Transverse colon (tissue), 4 donors: ENCODE data around the gene SELENOV.

Experiments used
- CTCF ChIP-seq, 5 experiments: fragments of 200-600 bp in 3 of 5; fragments of 450-650 bp in 2 of 5; sonication (generic) in 3 of 5; IDR thresholded peaks; 1 replicate in 2 of 5; 2 replicates in 3 of 5; pipeline ENCODE4 v1.5.1; 2016 to 2017; ENCODE audit warnings: antibody characterized with exemption in 5 of 5, inconsistent platforms in 3 of 5, mild to moderate bottlenecking in 2 of 5, moderate library complexity in 1 of 5
- POLR2A ChIP-seq: fragments of 450-650 bp; IDR thresholded peaks from one replicate; pipeline ENCODE4 v1.6.1; 2016; ENCODE audit warnings: antibody characterized with exemption, mild to moderate bottlenecking, moderate library complexity
- POLR2AphosphoS5 ChIP-seq, 3 donors: sonication (generic); formaldehyde crosslinking; IDR thresholded peaks; one replicate each; pipeline ENCODE4 v1.6.1; 2016; ENCODE audit warnings: antibody characterized with exemption in 3 of 3

GRCh38 chr19:39470724-39471339 is 44.1 kb upstream of the SELENOV start:
- TF ChIP-seq CTCF (IDR thresholded peaks at IDR 0.05) (no peak), POLR2A (no peak), POLR2AphosphoS5 (IDR thresholded peaks at IDR 0.05) (no peak)
